GM12891 (cell line): ENCODE measurements around the gene PLPPR4.

Experiments
- POLR2A ChIP-seq: IDR thresholded peaks from 2 replicates; pipeline ENCODE4 v1.6.1; 2011; ENCODE audit warnings: low read depth, low read length, control low read depth
- POLR2AphosphoS5 ChIP-seq: IDR thresholded peaks from 2 replicates; pipeline ENCODE4 v1.6.1; 2011; ENCODE audit warnings: low read depth, low read length, control low read depth
- POU2F2 ChIP-seq: IDR thresholded peaks from 2 replicates; pipeline ENCODE4 v1.6.1; 2011; ENCODE audit warnings: low read depth, mild to moderate bottlenecking, control low read depth, low read length, moderate library complexity
- TAF1 ChIP-seq: IDR thresholded peaks from 2 replicates; pipeline ENCODE4 v1.6.1; 2011; ENCODE audit warnings: low read depth, low read length, control low read depth

- TF ChIP-seq POLR2AphosphoS5 (no peak), POLR2A (no peak), TAF1 (no peak), POU2F2 (no peak)
Observed at GRCh38 chr1:99348397-99349132, 84.3 kb downstream of the PLPPR4 start.
